GM19397 (cell line): ENCODE data around the gene CCDC121.
"Not testable (repeated sequence)": the region's sequence is repeated elsewhere in the genome, so short reads cannot be mapped to it uniquely, and the experiment has no call there.

Source experiments
- ATAC-seq: cut with Tn5 transposase; IDR thresholded peaks from one replicate; pipeline ENCODE4 v1.9.1; 2021; ENCODE audit warnings: mild to moderate bottlenecking, moderate library complexity; ENCODE audit not compliant: unreplicated experiment

Gene CCDC121

DNA sequence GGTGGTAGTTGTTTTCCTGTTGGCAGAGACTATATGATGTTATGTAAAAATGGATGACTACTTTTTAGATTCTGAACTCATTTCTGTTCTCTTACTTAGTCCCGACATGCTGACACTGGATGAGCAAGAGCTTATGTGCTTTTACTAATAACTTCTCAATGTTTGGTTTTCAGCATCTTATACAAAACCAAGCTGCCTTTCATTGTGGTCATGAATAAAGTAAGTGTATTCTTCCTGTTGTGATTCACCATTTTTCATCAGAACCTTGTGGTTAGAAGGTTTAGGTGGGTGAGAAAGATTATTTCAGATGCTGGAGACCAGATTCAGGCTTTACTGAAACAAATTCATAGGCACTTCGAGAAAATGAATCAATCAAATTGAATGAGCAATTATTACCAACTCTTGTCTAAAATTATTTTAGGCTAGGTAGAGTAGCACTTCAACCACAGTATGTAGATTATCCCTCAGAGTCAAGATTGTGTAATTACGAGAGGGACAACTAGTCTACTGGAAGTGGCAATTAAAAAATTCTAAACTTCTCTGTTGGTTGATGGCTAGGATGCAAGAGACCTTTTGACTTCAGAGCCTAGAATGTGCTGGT is 9.3 kb upstream of the CCDC121 start:
- no peak for ATAC-seq

DNA sequence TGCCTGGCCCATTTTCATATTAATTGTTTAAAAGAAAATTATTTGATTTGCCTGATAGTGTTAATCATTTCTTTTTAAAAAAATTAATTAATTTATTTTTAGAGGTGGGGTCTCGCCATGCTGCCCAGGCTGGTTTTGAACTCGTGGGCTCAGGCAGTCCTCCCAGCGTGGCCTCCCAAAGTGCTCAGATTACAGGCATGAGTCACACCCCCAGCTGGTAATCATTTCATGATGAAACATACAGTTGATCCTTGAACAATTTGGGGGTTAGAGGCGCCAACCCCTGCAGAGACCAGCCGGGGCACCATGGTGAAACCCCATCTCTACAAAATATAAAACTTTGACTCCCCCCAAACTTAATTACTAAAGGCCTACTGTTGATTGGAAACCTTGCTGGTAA is 8.0 kb upstream of the CCDC121 start:
- ATAC-seq = no peak

DNA sequence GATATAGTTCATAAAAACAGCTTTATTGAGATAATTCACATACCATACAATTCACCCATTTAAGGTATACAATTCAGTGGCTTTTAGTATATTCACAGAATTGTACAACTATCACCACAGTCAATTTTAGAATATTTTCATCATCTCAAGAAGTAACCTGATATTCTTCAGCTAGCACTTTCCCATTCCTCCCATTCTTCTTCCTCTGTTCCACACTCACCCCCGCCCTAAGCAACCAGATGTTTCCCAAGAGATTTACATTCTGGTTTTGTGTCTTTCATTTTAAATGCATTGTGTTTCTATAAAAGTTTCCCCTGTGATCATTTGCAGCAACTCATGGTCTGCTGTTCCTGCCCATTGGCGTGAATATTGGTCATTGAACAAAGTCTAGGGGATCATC is 5.5 kb upstream of the CCDC121 start:
- ATAC-seq = no peak

DNA sequence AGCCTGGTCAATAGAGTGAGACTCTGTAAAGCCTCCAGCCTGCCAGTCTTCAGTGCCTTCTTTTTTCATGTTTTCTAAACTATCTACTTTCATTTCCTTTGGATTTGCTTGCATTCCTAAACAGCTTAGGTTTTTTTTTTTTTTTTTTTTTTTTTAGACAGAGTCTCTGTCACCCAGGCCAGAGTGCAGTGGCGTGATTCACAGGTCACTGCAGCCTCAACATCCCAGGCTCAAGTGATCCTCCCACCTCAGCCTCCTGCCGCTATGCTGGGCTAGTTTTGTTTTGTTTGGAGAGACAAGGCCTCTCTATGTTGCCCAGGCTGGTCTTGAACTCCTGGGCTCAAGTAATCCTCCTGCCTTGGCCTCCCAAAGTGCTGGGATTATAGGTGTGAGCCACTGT is 1.4 kb upstream of the CCDC121 start:
- not testable (repeated sequence) for ATAC-seq

DNA sequence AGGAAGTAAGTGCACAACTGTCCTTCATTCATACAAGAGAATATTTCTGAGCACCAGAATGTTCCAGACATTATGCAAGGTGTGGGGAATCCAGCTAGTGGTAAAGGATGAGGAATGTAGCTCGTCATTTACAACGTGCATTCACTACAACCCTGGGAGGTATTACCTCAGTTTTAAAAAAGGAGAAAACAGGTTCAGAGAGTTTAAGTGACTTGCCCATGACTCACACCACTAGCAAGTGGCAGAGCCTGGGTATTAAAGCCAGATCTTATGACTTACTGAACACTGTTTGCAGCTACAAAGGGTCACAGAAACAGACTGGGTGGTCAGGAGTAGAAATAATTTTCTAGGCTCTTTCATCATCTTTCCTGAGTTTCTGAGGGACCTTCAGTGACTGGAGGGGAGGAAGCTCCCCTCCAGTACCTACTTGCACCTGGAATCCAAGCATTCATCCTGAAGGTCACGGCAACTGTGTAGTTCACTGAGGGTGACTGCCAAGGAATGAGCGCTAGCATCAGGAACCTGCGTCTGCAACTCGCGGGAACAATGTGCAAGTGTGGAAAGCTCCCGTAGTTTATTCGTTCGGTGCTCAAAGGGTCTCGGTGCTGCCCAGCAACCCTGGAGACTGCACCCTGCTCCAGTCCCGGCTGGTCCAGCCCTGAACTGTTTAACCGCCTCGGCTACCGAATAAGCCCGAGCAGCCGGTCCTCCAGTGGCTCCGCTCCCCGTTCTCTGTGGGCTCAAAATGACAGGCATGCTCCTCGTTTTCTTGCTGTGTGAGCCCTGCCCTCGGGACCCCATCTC is 647 bp downstream of the CCDC121 start:
- peak; percentile 17 for ATAC-seq

DNA sequence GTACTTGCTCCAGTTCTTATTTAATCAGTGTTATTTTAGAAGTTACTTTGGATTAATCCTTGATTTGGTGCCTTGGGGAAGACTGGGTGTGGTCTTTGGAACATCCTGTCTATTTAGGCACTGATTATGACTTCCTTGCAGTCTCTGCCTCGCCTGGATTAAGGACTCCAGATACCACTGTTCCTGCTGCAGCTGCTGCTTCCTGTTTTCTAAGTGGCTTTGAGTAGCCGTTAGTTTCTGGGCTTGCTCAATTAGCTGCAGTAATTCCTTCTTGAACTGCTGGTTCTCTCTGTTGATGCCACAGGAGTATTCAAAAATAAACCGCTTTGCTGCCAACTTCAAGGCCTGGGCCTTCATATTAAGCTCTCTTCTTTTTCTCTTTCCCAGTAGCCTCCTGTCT is 1.9 kb downstream of the CCDC121 start:
- not testable (repeated sequence) for ATAC-seq

DNA sequence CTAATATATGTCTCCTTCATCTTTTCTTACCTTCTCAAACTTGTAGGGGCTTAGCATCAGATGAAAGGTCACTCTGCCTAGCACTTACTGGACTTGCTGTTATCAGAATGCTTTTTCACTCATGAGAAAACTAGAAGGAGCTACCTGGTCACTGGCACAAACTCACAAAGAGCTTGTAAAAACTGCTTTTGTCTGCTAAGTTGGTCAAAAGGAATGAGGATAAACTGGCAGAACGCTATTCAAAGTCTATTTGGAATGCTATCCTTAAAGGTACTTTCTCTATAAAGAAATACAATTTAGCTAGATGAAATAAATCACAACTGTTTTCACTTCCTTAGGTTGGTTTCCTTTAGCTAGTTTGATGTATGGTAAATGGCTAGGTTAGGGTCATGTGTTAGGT is 2.5 kb downstream of the CCDC121 start:
- not testable (repeated sequence) for ATAC-seq

DNA sequence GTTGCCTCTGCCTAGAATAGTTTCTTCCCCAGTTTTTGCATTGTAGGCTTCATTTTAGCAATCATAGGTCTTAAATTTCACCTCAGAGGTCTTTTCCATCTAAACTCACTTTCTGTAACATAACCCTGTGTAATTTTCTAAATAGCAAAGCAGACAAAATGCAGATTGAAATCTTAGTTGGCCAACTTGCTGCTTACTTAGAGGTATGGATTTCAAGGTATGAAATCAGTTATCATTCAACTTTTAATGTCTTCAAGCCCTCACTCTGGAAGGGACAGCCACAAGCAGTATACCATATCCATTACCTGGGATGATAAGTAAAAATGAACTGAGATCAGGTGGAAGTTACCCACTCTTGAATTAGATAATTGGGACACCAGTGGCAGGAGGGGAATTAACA is 3.9 kb downstream of the CCDC121 start:
- no peak for ATAC-seq

DNA sequence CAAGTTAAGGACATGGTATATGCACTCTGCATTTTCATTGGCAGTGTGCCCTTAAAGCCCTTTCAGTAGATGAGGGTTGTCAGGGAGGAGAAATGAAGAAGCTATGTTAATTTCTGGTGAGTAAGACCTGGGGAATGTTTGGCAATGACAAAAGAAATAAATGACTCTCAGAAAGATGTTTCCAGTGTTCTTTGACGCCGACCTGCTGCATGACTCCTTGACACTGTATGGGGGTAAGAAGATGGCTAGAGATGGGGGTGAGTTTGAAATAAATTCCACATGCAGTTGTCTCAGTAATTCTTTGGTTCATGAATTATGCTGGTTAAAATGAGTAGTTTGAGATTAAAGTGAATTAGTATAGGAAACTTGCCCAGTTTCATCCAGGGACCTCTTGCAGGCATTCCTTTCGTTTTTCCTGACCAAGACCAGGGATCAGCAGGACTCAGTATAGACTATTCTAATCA is 5.9 kb downstream of the CCDC121 start:
- ATAC-seq = no peak

DNA sequence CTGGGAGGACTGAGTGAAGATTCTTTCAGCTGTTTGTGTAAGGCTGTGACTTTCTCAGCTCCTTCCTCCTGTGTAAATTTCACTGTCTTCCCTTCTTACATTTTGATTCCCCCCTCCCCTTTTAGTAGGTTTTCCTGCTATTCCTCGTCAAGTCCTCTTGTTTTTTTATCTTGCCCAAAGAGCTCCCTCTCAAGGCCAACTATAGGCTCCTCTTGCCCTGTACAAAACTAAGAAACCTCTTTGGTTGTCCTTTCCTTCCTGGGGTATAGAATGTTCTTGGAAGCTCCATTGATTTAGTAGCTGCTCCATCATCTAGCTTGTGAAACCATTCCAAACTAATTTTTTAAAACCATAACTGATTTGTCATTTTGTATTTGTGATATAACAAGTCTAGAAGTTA is 7.3 kb downstream of the CCDC121 start:
- no peak for ATAC-seq

DNA sequence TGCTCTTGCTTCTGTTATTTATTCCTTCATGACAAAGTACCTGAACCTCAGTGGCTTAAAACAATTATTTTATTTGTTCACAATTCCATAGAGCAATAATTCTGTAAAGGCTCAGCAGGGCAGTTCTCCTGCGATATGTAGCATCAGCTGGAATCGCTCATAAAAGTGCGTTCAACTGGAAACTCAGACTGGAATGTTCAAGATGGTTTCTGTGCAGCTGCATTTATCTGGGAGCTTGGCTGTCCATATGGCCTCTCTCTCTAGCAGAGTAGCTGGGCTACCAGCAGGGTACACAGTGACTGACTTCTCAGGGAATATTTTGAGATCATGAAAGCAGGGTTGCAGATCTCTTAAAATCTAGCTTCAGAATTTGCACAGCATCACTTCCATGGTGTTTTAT is 13.5 kb downstream of the CCDC121 start:
- no peak for ATAC-seq

DNA sequence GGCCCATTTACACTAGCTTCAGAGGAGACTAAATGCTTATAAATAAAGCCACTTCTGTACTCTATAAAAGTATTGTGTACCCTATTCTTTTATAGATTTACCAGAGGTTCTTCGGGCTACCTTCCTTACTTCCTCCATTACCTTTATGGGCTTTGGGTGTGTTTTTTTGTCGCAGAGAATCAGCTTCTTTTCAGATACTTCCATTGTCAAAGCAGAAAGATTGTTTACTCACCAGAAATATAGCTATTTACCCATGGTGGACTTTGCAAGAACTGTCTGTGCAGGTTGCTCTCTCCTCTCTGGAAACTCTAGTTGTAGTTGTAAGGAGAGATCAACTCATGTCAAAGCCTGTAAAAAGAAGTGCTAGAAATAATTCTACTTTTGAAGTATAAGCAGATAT is 14.8 kb downstream of the CCDC121 start:
- no peak for ATAC-seq

DNA sequence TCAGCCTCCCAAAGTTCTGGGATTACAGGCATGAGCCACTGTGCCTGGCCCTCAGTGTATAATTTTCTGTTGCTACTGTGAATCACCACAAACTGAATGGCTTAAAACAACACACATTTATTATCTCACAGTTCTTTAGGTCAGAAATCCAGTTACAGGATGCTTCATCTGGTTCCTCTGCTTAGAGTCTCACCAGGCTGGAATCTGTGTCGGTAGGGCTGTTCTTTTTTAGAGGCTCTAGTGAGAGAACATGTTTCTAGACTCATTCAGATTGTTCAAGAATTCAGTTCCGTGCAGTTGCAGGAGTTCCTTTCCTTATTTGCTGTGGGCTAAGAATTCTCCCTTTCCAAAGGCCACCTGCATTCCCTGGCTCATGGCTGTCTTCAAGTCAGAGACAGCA is 22.2 kb downstream of the CCDC121 start:
- no peak for ATAC-seq

DNA sequence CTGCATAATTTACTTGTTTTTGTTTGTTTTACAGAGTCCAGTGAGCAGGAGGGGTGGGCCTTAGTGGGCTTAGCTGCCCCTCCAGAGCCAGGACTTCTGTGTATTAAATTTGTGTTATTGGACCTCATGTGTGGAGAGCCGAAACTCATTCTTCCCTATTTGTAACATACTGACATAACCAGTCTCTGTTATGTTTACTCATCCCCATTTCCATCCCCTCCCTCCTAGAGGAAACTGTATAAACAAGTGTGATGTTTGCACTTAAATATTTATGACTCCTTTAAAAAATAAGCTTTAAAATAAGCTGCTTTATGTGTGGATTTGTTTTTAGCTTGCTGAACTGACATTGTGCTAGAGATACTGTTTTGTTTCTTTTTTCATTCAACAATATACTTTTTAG is 32.2 kb downstream of the CCDC121 start:
- no peak for ATAC-seq

DNA sequence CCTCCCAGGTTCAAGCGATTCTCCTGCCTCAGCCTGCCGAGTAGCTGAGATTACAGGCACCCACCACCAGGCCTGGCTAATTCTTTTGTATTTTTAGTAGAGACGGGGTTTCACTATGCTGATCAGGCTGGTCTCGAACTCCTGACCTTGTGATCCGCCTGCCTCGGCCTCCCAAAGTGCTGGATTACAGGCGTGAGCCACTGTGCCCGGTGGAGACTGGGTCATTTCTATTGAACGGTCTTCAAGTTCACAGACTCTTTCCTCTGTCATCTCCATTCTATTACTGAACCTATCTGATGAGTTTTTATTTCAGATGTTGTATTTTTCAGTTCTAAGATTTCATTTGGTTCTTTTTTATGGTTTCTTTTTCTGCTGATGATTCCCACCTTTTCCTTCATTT is 33.4 kb downstream of the CCDC121 start:
- not testable (repeated sequence) for ATAC-seq

DNA sequence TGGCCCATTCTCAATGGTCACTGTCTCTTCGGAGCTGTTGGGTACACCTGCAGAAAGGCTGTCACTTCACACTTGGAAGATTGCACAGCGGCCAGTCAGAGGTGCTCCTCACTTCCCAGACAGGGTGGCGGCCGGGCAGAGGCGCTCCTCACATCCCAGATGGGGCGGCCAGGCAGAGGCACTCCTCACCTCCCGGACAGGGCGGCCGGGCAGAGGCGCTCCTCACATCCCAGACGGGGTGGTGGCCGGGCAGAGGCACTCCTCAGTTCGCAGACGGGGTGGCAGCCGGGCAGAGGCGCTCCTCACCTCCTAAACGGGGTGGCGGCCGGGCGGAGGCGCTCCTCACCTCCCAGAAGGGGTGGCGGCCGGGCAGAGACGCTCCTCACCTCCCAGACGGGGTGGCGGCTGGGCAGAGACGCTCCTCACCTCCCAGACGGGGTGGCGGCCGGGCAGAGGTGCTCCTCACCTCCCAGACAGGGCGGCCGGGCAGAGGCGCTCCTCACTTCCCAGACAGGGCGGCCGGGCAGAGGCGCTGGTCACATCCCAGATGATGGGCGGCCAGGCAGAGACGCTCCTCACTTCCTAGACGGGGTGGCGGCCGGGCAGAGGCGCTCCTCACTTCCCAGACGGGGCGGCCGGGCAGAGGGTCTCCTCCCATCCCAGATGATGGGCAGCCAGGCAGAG is 34.6 kb downstream of the CCDC121 start:
- not testable (repeated sequence) for ATAC-seq

DNA sequence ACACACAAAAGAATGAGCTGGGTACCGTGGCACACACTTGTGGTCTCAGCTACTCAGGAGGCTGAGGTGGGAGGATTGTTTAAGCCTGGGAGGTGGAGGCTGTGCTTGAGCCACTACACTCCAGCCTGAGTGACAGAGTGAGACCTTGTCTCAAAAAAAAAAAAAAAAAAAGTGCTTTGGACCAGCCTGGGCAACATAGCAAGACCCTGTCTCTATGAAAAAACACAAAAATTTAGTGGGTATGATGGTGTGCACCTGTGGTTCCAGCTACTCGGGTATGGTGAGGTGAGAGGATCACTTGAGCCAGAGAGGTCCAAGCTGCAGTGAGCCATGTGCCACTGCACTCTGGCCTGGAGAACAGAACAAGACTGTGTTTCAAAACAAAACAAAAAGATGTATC is 35.6 kb downstream of the CCDC121 start:
- ATAC-seq = no peak

DNA sequence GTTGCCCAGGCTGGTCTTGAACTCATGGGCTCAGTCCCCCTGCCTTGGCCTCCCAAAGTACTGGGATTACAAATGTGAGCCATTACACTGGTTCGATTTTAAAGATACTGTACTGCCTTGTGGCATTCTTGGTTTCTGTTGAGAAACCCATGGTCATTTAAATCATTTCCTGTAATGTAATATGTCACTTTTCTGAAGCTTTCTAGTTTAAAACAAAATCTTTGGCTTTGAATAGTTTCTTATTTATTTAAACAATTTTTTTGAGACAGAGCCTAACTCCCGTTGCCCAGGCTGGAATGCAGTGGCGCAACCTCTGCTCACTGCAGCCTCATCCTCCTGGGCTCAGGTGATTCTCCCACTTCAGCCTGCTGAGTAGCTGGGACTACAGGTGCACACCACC is 37.1 kb downstream of the CCDC121 start:
- no peak for ATAC-seq

DNA sequence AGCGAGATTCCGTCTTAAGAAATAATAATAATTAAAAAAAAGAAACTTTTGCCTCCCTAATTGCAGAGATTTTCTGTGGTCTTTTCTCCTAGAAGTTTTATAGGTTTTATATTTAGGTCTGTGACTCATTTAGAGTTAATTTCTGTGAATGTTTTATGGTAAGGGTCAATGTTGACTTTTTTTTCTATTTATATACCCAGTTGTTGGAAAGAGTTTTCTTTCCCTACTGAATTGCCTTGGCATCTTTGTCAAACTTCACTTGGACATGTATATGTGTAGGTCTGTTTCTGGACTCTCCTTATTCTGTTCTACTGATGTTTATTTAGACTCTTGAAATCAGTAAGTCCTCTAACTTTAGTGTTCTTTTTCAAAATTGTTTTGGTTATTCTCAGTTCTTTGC is 40.5 kb downstream of the CCDC121 start:
- no peak for ATAC-seq

DNA sequence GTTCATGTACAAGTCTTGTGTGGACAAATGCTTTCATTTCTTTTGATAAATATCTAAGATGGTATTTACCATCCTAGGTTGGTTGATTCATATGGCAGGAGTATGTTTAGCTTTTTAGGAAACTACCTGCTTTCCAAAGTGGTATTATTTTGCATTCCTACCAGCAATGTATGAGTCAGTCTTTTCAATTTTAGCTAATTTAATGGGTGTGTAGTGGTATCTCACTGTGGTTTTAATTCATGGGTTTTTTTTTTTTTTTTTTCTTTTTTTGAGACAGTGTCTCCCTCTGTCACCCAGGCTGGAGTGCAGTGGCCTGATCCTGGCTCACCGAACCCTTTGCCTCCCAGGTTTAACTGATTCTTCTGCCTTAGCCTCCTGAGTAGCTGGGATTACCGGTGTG is 41.8 kb downstream of the CCDC121 start:
- ATAC-seq = no peak

DNA sequence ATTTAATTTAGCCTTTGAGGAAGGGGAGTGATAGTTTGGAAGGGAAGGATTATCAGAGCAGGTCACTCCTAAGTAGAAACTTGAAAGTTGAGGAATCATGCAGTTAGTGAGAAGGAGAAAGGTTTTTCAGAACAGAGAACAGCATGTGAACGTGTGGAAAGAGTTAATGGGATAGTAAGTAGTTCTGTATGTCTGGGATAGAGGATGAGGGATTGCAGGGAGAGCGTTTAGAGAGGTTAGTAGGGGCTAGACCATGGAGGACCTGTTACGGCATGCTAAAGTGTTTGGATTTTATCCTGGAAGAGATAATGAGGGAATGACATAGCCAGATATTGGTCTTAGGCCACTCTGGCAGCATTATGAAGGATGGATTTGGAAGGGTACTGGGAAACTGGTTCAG is 44.2 kb downstream of the CCDC121 start:
- no peak for ATAC-seq

DNA sequence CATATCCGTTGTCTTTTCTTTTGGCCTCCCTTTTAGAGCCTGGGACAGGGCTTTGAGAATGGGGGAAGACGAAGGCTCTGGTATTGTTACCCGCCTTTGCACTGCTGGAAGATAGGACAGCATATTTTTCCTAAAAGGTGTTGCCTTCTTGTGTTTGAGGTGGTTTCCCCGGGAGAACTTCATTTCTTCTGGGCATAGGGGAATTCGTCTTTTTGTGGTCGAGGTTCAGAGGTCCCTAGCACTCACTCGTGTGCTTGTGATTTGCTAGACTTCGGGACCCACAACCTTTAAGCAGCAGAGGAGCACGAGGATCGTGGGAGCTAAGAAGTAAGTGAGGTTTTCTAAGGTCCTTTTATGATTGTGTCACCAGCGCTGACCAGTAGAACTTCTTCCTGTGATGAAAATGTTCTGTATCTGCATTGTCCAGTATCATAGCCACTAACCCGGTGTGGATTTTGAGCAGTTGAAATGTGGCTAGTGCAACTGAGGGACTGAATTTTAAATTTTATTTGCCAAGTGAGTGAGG is 45.4 kb downstream of the CCDC121 start:
- ATAC-seq = no peak
